ENCODE data around the gene COL5A1. TPM values are rescaled to one million over a fixed set of nuclear protein-coding genes. Genes with fewer than 3 reads are reported as not detected.

COL5A1 gene
- total RNA-seq, 4 donors from 2014 or later = 1.6 to 2.8 (median 2.3) TPM

- no peak overlapping the region for H3K4me3 ChIP-seq
- H3K36me3 ChIP-seq = no peaks in the 10 kb centered on the region
- no peaks in the 10 kb centered on the region for H3K4me1 ChIP-seq
- in situ Hi-C loops (cut with MboI; ENCODE audit: low sequenced_read_pairs in 4 of 4) = no loop called here
- H3K27ac ChIP-seq = peak overlapping the region; percentile 29 to 55 (median 40)
- intact Hi-C loops (cut with DNase I; ENCODE audit: low total_unique reads) = no loop called here
- H3K9me3 ChIP-seq = no peaks in the 10 kb centered on the region
- ATAC-seq = no peak
- TF ChIP-seq POLR2A (IDR thresholded peaks at IDR 0.05) (no peak), CTCF (IDR thresholded peaks at IDR 0.05 in 4 of 5, conservative IDR thresholded peaks at IDR 0.05 in 1 of 5) (no peak)
- DNase-seq = no peak
- peaks cover 0 to 2% (median 0%) of the 10 kb centered on the region in 3 donors for H3K27me3 ChIP-seq
Measured at GRCh38 chr9:134766587-134766986, 125.0 kb downstream of the COL5A1 start.

GRCh38 chr9:134768332-134768708, 126.7 kb downstream of the COL5A1 start:
- in situ Hi-C loops (cut with MboI; ENCODE audit: low sequenced_read_pairs in 4 of 4) = no loop called here
- no peak for DNase-seq
- Histone ChIP-seq H3K4me1 (no peaks in the 10 kb centered on the region), H3K27ac (peak overlapping the region in 2 of 4 donors; percentile 3 to 33), H3K4me3 (no peak overlapping the region), H3K9me3 (no peaks in the 10 kb centered on the region), H3K27me3 (peaks cover 0 to 2% (median 0%) of the 10 kb centered on the region in 3 donors), H3K36me3 (no peaks in the 10 kb centered on the region)
- ATAC-seq = no peak
- intact Hi-C loops (cut with DNase I; ENCODE audit: low total_unique reads) = no loop called here
- TF ChIP-seq POLR2A (IDR thresholded peaks at IDR 0.05) (no peak), CTCF (IDR thresholded peaks at IDR 0.05 in 4 of 5, conservative IDR thresholded peaks at IDR 0.05 in 1 of 5) (no peak)

- no peaks in the 10 kb centered on the region for H3K4me1 ChIP-seq
- H3K4me3 ChIP-seq = no peak overlapping the region
- peak overlapping the region in 2 of 4 donors; percentile 3 to 33 for H3K27ac ChIP-seq
- intact Hi-C loops (cut with DNase I; ENCODE audit: low total_unique reads) (no loop called here), in situ Hi-C loops (cut with MboI; ENCODE audit: low sequenced_read_pairs in 4 of 4) (no loop called here)
- no peaks in the 10 kb centered on the region for H3K9me3 ChIP-seq
- peaks cover 0 to 2% (median 0%) of the 10 kb centered on the region in 3 donors for H3K27me3 ChIP-seq
- DNase-seq (peak in 1 of 2 donors; percentile 31), ATAC-seq (peak in 1 of 2 donors; percentile 51)
- H3K36me3 ChIP-seq = no peaks in the 10 kb centered on the region
- TF ChIP-seq CTCF (IDR thresholded peaks at IDR 0.05 in 4 of 5, conservative IDR thresholded peaks at IDR 0.05 in 1 of 5) = no peak
- TF ChIP-seq POLR2A (IDR thresholded peaks at IDR 0.05) = no peak
Measured at GRCh38 chr9:134768709-134769351, 127.2 kb downstream of the COL5A1 start.

GRCh38 chr9:134770972-134771971, 129.7 kb downstream of the COL5A1 start:
- TF ChIP-seq POLR2A (IDR thresholded peaks at IDR 0.05) (no peak), CTCF (IDR thresholded peaks at IDR 0.05 in 4 of 5, conservative IDR thresholded peaks at IDR 0.05 in 1 of 5) (no peak)
- ATAC-seq = no peak
- intact Hi-C loops (cut with DNase I; ENCODE audit: low total_unique reads) = no loop called here
- Histone ChIP-seq H3K9me3 (no peaks in the 10 kb centered on the region), H3K4me1 (no peaks in the 10 kb centered on the region), H3K4me3 (no peak overlapping the region), H3K27me3 (no peaks in the 10 kb centered on the region), H3K36me3 (no peaks in the 10 kb centered on the region), H3K27ac (no peak overlapping the region)
- DNase-seq = no peak
- in situ Hi-C loops (cut with MboI; ENCODE audit: low sequenced_read_pairs in 4 of 4) = no loop called here
